ENCODE measurements around the gene IGFBP4.
A peak's percentile ranks its signal among the peaks of the same experiment; 100 is the strongest.

The IGFBP4 gene

DNA sequence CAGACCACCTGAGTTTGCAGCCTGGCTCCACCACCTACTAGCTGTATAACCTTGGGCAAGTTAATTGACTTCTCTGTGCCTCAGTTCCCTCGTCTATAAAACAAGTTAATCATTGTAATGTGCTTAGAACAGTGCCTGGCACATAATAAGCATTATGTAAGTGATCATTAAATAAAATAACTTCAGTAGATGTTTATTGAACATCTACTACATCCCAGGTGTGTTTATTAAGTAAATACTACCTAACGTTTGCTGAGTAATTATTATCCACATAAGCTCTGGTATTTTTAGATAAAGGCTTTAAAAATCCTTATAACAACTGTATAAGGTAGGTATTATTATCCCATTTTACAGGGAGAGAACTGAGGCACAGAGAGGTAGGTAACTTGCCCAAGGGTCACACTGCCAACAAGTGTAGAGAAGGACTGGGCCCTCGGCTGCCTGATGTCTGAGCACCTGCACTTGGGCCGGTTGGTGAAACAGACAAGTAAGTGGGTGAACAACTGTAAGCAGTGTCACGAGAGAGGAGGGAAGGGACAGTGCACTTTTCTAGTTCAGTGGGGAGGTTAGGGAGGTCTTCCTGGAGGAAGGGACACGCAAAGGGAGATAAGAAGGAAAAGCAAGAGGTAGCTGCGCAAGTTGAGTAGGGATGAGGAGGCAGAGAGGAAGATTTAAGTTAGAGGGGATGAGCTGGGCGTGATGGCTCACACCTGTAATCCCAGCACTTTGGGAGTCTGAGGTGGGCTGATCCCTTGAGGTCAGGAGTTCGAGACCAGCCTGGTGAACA lies 53.6 kb downstream of the IGFBP4 start:
- no peak for DNase-seq (ENCODE audit: low spot score)
- CTCF ChIA-PET: interaction anchor here (0.6 to 2.8 kb wide), 4 partner anchors 36 to 384 kb away, joined by 3 to 13 read pairs (median 8); no protein-coding TSS in a partner anchor
- TF ChIP-seq, protein P1, sequence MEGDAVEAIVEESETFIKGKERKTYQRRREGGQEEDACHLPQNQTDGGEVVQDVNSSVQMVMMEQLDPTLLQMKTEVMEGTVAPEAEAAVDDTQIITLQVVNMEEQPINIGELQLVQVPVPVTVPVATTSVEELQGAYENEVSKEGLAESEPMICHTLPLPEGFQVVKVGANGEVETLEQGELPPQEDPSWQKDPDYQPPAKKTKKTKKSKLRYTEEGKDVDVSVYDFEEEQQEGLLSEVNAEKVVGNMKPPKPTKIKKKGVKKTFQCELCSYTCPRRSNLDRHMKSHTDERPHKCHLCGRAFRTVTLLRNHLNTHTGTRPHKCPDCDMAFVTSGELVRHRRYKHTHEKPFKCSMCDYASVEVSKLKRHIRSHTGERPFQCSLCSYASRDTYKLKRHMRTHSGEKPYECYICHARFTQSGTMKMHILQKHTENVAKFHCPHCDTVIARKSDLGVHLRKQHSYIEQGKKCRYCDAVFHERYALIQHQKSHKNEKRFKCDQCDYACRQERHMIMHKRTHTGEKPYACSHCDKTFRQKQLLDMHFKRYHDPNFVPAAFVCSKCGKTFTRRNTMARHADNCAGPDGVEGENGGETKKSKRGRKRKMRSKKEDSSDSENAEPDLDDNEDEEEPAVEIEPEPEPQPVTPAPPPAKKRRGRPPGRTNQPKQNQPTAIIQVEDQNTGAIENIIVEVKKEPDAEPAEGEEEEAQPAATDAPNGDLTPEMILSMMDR (conservative IDR thresholded peaks at IDR 0.05; ENCODE audit: low read depth): no peak
- H3K27ac ChIP-seq: peak overlapping the region; percentile 100
- POLR2A ChIA-PET (ENCODE audit: low non-redundant PET): interaction anchor here (0.7 to 2.6 kb wide), 3 partner anchors 21 to 323 kb away, joined by 3 to 10 read pairs (median 6); no protein-coding TSS in a partner anchor

DNA sequence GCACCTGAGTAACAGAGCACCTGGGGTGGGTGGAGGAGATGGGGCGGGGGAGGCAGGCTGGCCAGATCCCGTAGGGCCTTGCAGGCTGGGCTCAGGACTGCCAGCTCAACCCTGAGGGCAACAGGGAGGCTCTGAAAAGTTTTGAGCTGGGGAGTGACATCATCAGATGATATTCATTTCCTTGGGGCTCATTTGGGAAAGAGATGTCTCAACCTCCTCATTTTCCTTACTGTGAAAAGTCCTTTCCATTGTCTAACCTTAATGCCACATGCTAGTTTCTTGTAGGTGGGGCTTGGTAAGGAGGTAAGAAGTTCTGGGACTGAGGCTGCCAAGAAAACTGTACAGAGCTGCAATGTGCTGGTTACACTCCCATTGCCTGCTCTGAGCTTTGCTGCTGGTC lies 54.4 kb downstream of the IGFBP4 start:
- CTCF ChIA-PET: interaction anchor here (0.5 to 2.8 kb wide), 4 partner anchors 36 to 332 kb away, joined by 3 to 13 read pairs (median 8); no protein-coding TSS in a partner anchor
- POLR2A ChIA-PET (ENCODE audit: low non-redundant PET): interaction anchor here (0.8 to 2.6 kb wide), 4 partner anchors 10 to 36 kb away, joined by 3 to 10 read pairs (median 6); no protein-coding TSS in a partner anchor
- TF ChIP-seq, protein P1 (conservative IDR thresholded peaks at IDR 0.05; ENCODE audit: low read depth): no peak

DNA sequence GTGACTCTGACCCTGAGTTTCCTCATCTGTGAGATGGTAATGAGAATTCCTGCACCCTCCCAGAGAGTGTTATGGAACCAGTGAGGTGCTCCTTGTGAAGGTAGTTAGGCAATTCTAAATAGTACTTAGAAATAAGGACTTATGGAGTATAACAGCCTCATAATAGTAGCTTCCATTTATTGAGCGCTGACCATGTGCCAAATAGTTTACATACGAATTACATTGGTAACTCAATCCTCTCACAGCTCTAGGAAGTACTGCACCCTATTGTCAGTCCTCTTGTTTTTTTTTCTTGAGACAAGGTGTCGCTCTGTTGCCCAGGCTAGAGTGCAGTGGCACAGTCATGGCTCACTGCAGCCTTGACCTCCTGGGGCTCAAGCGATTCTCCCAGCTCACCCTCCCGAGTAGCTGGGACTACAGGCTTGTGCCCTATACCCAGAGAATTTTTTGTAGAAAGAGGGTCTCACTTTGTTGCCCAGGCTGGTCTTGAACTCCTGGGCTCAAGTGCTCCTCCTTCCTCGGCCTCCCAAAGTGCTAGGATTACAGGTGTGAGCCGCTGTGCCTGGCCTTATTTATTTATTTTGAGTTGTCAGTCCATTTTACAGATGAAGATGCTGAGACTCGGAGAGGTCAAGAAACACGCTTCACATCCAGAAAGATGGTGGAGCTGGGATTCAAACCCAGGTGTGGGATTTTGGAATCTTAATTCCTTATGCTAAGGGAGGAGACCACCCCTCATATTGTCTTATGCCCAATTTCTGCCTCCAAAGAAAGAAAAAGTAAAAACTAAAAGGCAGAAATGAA lies 55.2 kb downstream of the IGFBP4 start:
- CTCF ChIA-PET: interaction anchor here (0.5 to 2.8 kb wide), 4 partner anchors 35 to 331 kb away, joined by 3 to 13 read pairs (median 10); no protein-coding TSS in a partner anchor
- no peak for DNase-seq (ENCODE audit: low spot score)
- H3K27ac ChIP-seq: peak overlapping the region; percentile 100
- TF ChIP-seq, protein P1 (conservative IDR thresholded peaks at IDR 0.05; ENCODE audit: low read depth): no peak
- POLR2A ChIA-PET (ENCODE audit: low non-redundant PET): interaction anchor here (0.8 to 2.6 kb wide), 6 partner anchors 11 to 35 kb away, joined by 3 to 11 read pairs (median 6); no protein-coding TSS in a partner anchor

More for the DNA sequence above, 54.4 kb downstream of the IGFBP4 start:
- no peak for DNase-seq (ENCODE audit: low spot score)
- H3K27ac ChIP-seq: peak overlapping the region; percentile 100

DNA sequence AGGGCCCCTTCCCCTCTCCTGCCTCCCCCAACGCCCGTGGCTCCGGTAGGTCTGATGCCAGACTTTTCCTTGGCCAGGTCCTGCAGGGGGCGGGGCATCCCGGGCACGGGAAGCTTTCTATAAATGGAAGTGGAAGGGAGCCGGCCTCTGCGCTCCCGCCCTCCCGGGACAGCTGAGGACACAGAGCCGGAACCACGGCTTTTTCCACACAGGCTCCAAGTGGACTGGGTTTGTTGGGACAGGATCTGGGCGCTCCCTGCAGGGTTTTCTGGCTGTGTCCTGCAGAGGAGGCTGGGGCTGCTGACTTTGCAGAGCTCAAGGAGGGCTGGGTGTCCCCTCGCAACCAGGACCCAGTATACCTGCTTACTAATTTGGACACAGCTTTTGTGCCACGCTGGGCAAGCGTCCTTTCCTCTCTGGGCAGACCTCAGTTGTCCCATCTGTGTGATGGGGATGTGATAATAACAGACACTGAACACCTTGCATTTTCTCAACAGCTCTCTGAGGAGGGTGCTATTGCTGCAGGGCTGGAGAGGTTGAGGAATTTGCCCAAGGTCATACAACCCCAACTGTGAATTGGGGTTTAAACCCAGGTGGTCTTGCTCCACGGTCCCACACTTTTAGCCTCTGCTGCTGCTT lies 56.4 kb downstream of the IGFBP4 start:
- ChIA-PET CTCF (interaction anchor here (0.6 to 2.8 kb wide), 5 partner anchors 14 to 60 kb away, joined by 3 to 12 read pairs (median 3); no protein-coding TSS in a partner anchor), POLR2A (ENCODE audit: low non-redundant PET) (interaction anchor here (0.5 to 2.0 kb wide), 11 partner anchors 8 to 60 kb away, joined by 3 to 11 read pairs (median 3); no protein-coding TSS in a partner anchor)
- H3K27ac ChIP-seq: peak overlapping the region; percentile 100

DNA sequence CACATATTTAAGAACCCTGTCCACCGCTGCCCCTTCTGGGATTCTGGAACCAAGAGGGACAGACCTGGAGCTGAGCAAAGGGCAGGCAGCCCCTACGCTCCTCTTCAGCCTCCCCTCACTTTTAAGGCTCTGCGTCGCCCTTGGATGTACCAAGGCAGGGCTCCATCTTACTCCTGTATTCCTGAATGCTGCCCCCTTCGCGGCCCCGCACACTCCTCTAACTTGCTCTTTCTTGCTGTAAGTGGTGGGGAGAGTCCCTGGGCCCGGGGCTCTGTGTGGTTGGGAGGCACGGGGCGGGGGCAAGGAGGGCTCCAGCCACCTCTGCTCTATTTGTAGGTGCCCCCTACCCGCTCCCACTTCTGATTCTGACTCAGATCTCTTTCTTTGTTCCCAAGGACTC lies 56.9 kb downstream of the IGFBP4 start:
- H3K27ac ChIP-seq: peak overlapping the region; percentile 100
- CTCF ChIA-PET: no interaction called here
- TF ChIP-seq, protein P1 (conservative IDR thresholded peaks at IDR 0.05; ENCODE audit: low read depth): no peak
- POLR2A ChIA-PET (ENCODE audit: low non-redundant PET): interaction anchor here (1.2 to 2.0 kb wide), 4 partner anchors 9 to 35 kb away, joined by 3 to 11 read pairs (median 4); no protein-coding TSS in a partner anchor
- DNase-seq (ENCODE audit: low spot score): no peak

More for the DNA sequence above, 56.4 kb downstream of the IGFBP4 start:
- DNase-seq (ENCODE audit: low spot score): no peak
- TF ChIP-seq, protein P1 (conservative IDR thresholded peaks at IDR 0.05; ENCODE audit: low read depth): no peak
